ENCODE data around the gene FAM222A.

The FAM222A gene

GRCh38 chr12:109744986-109745942, 31.6 kb downstream of the FAM222A start:
- no peak for TF ChIP-seq ZBTB6 (tag by site-specific recombination; IDR thresholded peaks at IDR 0.05)
- no peak for TF ChIP-seq PRDM1 (tag by site-specific recombination; IDR thresholded peaks at IDR 0.05)
- peak; percentile 76 for TF ChIP-seq SCRT2 (tag by site-specific recombination; IDR thresholded peaks at IDR 0.05)
- 0 out of 2 replicates have a peak, but pooled peaks have one; percentile 18 for TF ChIP-seq ZNF121 (tag by site-specific recombination; IDR thresholded peaks at IDR 0.05)
- no peak for TF ChIP-seq ZNF777 (tag by site-specific recombination; IDR thresholded peaks at IDR 0.05; ENCODE audit: borderline replicate concordance)

GRCh38 chr12:109752117-109753053, 38.8 kb downstream of the FAM222A start:
- Histone ChIP-seq H3K4me3 (ENCODE audit: low read depth, low read length) (no peak overlapping the region), H3K36me3 (ENCODE audit: control insufficient read depth in 2 of 2, insufficient read depth in 1 of 2, low read length in 2 of 2) (no peaks in the 10 kb centered on the region), H3K4me1 (ENCODE audit: control insufficient read depth, insufficient read depth, low read length) (no peaks in the 10 kb centered on the region), H3K27ac (ENCODE audit: extremely low read depth, low read depth, low read length) (no peak overlapping the region), H3K9me3 (ENCODE audit: control insufficient read depth, insufficient read depth, low read depth, low read length) (no peaks in the 10 kb centered on the region)
- TF ChIP-seq SCRT1 (tag by site-specific recombination; IDR thresholded peaks at IDR 0.05; ENCODE audit: borderline replicate concordance) (no peak), ZNF692 (tag by site-specific recombination; IDR thresholded peaks at IDR 0.05) (no peak), ZNF513 (tag by site-specific recombination; IDR thresholded peaks at IDR 0.05) (no peak), ZNF621 (tag by site-specific recombination; IDR thresholded peaks at IDR 0.05) (no peak), ZNF302 (tag by site-specific recombination; IDR thresholded peaks at IDR 0.05; ENCODE audit: low read depth) (no peak), PATZ1 (tag by site-specific recombination; IDR thresholded peaks at IDR 0.05) (no peak), ZNF2 (tag by site-specific recombination; IDR thresholded peaks at IDR 0.05) (no peak), PRDM6 (tag by site-specific recombination; IDR thresholded peaks at IDR 0.05) (no peak), ZNF837 (tag by site-specific recombination; IDR thresholded peaks at IDR 0.05) (no peak), HOXA7 (CRISPR knock-in tag; IDR thresholded peaks at IDR 0.05; ENCODE audit: borderline replicate concordance) (no peak), ZNF555 (tag by site-specific recombination; conservative IDR thresholded peaks at IDR 0.05) (no peak), TRIM28 (IDR thresholded peaks at IDR 0.05; ENCODE audit: borderline replicate concordance, low read length) (no peak), ZNF18 (tag by site-specific recombination; IDR thresholded peaks at IDR 0.05) (no peak)
- CTCF ChIA-PET = interaction anchor here (0.6 to 1.1 kb wide), 4 partner anchors 13 to 930 kb away, joined by 3 to 8 read pairs (median 4); no protein-coding TSS in a partner anchor
- POLR2A ChIA-PET = interaction anchor here (1.0 kb wide), 1 partner anchor 9 kb away, joined by 3 read pairs; no protein-coding TSS in a partner anchor

More at GRCh38 chr12:109744986-109745942, 31.6 kb downstream of the FAM222A start:
- no peak overlapping the region for H3K4me3 ChIP-seq (ENCODE audit: low read depth, low read length)
- no peak overlapping the region for H3K27ac ChIP-seq (ENCODE audit: extremely low read depth, low read depth, low read length)
- no peaks in the 10 kb centered on the region for H3K9me3 ChIP-seq (ENCODE audit: control insufficient read depth, insufficient read depth, low read depth, low read length)
- H3K4me1 ChIP-seq (ENCODE audit: control insufficient read depth, insufficient read depth, low read length) = no peaks in the 10 kb centered on the region
- POLR2A ChIA-PET = no interaction called here
- H3K36me3 ChIP-seq (ENCODE audit: control insufficient read depth in 2 of 2, insufficient read depth in 1 of 2, low read length in 2 of 2) = no peaks in the 10 kb centered on the region
- CTCF ChIA-PET = interaction anchor here (0.6 to 1.2 kb wide), 4 partner anchors 30 to 670 kb away, joined by 3 to 5 read pairs (median 3); no protein-coding TSS in a partner anchor

Data from HEK293 (cell line).